Suppressor macrophage treated with lipopolysaccharide for 4 hours (primary cell): ENCODE data around the gene PCDHGB5.
"Not testable (repeated sequence)": the region's sequence is repeated elsewhere in the genome, so short reads cannot be mapped to it uniquely, and the experiment has no call there.

Source experiments
- DNase-seq: peaks from one replicate; pipeline ENCODE4 v3.0.0-alpha.2; 2020

The PCDHGB5 gene

GRCh38 chr5:141413540-141414069 is 15.9 kb downstream of the PCDHGB5 start:
- DNase-seq: no peak

DNA sequence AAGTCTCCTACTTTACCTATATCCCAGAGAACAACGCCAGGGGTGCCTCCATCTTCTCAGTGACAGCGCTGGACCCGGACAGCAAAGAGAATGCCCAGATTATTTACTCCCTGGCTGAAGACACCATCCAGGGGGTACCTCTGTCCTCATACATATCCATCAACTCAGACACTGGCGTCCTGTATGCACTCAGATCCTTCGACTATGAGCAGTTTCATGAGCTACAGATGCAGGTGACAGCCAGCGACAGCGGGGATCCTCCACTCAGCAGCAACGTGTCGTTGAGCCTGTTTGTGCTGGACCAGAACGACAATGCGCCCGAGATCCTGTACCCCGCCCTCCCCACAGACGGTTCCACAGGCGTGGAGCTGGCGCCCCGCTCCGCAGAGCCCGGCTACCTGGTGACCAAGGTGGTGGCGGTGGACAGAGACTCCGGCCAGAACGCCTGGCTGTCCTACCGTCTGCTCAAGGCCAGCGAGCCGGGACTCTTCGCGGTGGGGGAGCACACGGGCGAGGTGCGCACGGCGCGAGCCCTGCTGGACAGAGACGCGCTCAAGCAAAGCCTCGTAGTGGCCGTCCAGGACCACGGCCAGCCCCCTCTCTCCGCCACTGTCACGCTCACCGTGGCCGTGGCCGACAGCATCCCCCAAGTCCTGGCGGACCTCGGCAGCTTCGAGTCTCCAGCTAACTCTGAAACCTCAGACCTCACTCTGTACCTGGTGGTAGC is 17.0 kb downstream of the PCDHGB5 start:
- DNase-seq: not testable (repeated sequence)

GRCh38 chr5:141415275-141415618 is 17.5 kb downstream of the PCDHGB5 start:
- not testable (repeated sequence) for DNase-seq

DNA sequence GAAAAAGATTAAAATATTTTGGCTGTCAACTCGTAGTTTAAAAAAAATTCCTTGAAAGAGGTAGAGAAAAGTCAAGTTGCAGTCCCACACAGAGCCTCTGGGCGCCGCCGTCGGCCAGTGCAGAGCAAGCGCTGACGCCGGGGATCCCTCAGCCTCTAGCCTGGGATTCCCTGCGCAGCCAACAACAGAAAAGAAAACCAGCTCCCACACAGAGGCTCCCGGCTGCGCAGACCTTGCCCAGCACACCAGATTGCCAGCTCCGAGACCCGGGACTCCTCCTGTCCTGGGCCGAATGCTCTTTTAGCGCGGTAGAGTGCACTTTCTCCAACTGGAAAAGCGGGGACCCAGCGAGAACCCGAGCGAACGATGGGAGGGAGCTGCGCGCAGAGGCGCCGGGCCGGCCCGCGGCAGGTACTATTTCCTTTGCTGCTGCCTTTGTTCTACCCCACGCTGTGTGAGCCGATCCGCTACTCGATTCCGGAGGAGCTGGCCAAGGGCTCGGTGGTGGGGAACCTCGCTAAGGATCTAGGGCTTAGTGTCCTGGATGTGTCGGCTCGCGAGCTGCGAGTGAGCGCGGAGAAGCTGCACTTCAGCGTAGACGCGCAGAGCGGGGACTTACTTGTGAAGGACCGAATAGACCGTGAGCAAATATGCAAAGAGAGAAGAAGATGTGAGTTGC is 19.9 kb downstream of the PCDHGB5 start, which contains the start of gene PCDHGB7:
TSS of gene PCDHGB7 (plus strand) at position 184 of the 679 bp plus-strand sequence. CDS start at position 367, 183 bp downstream.
- peak; percentile 88 for DNase-seq

DNA sequence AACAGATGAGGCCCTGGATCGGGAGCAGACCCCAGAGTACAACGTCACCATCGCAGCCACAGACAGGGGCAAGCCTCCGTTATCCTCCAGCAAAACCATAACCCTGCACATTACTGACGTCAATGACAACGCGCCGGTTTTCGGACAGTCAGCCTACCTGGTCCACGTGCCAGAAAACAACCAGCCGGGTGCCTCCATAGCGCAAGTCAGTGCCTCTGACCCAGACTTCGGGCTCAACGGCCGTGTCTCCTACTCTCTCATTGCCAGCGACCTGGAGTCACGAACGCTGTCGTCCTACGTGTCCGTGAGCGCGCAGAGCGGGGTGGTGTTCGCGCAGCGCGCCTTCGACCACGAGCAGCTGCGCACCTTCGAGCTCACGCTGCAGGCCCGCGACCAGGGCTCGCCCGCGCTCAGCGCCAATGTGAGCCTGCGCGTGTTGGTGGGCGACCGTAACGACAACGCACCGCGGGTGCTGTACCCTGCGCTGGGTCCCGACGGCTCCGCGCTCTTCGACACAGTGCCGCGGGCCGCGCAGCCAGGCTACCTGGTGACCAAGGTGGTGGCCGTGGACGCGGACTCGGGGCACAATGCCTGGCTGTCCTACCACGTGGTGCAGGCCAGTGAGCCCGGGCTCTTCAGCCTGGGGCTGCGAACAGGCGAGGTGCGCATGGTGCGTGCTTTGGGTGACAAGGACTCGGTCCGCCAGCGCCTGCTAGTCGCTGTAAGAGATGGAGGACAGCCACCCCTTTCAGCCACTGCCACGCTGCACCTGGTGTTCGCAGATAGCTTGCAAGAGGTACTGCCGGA is 21.5 kb downstream of the PCDHGB5 start:
- no peak for DNase-seq

GRCh38 chr5:141420855-141421488 is 23.2 kb downstream of the PCDHGB5 start, which contains the start of gene PCDHGA11:
TSS of gene PCDHGA11 (plus strand) at chr5:141421051. CDS start at chr5:141421228, 177 bp downstream.
- DNase-seq: peak; percentile 82

GRCh38 chr5:141421489-141421855 is 23.7 kb downstream of the PCDHGB5 start:
- DNase-seq: no peak

- no peak for DNase-seq
These were observed 25.1 kb downstream of the PCDHGB5 start for GRCh38 chr5:141422742-141423291.

GRCh38 chr5:141427783-141428426 is 30.2 kb downstream of the PCDHGB5 start:
- no peak for DNase-seq

DNA sequence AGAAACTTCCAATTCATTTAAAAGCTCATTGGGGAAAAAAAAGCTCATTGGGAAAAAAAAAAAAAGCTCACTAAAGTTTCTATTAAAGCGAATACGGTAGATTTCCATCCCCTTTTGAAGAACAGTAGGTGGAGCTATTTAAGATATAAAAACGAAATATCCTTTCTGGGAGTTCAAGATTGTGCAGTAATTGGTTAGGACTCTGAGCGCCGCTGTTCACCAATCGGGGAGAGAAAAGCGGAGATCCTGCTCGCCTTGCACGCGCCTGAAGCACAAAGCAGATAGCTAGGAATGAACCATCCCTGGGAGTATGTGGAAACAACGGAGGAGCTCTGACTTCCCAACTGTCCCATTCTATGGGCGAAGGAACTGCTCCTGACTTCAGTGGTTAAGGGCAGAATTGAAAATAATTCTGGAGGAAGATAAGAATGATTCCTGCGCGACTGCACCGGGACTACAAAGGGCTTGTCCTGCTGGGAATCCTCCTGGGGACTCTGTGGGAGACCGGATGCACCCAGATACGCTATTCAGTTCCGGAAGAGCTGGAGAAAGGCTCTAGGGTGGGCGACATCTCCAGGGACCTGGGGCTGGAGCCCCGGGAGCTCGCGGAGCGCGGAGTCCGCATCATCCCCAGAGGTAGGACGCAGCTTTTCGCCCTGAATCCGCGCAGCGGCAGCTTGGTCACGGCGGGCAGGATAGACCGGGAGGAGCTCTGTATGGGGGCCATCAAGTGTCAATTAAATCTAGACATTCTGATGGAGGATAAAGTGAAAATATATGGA is 32.8 kb downstream of the PCDHGB5 start, which contains the start of gene PCDHGA12:
TSS of gene PCDHGA12 (plus strand) at position 176 of the 782 bp plus-strand sequence. CDS start at position 429, 253 bp downstream.
- peak; percentile 85 for DNase-seq

- peak; percentile 29 for DNase-seq
These were observed 33.5 kb downstream of the PCDHGB5 start for GRCh38 chr5:141431286-141431685.

DNA sequence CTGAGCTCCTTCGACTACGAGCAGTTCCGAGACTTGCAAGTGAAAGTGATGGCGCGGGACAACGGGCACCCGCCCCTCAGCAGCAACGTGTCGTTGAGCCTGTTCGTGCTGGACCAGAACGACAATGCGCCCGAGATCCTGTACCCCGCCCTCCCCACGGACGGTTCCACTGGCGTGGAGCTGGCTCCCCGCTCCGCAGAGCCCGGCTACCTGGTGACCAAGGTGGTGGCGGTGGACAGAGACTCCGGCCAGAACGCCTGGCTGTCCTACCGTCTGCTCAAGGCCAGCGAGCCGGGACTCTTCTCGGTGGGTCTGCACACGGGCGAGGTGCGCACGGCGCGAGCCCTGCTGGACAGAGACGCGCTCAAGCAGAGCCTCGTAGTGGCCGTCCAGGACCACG is 34.6 kb downstream of the PCDHGB5 start:
- not testable (repeated sequence) for DNase-seq

GRCh38 chr5:141432726-141433125 is 35.0 kb downstream of the PCDHGB5 start:
- DNase-seq: not testable (repeated sequence)

DNA sequence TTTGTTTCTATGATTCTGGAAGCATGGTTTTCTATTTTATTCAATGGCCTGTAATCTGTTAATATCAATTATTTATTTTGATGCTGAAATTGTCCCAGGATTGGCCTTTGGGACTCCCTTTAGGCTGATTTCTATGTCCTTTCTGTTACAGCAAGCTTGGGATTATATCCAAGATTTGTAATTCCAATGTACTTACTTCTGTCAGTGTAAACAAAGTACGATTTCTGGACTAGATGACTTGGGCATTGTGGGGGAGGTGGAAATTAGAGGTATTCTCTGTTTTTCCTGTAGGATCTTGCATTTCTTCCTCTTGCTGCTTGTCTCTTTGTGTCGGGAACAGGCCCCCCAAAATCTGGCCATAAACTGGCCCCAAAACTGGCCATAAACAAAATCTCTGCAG is 36.3 kb downstream of the PCDHGB5 start:
- no peak for DNase-seq

GRCh38 chr5:141437221-141437620 is 39.5 kb downstream of the PCDHGB5 start:
- no peak for DNase-seq

GRCh38 chr5:141439411-141440141 is 41.8 kb downstream of the PCDHGB5 start:
- DNase-seq: no peak

GRCh38 chr5:141440341-141440740 is 42.6 kb downstream of the PCDHGB5 start:
- DNase-seq: no peak

DNA sequence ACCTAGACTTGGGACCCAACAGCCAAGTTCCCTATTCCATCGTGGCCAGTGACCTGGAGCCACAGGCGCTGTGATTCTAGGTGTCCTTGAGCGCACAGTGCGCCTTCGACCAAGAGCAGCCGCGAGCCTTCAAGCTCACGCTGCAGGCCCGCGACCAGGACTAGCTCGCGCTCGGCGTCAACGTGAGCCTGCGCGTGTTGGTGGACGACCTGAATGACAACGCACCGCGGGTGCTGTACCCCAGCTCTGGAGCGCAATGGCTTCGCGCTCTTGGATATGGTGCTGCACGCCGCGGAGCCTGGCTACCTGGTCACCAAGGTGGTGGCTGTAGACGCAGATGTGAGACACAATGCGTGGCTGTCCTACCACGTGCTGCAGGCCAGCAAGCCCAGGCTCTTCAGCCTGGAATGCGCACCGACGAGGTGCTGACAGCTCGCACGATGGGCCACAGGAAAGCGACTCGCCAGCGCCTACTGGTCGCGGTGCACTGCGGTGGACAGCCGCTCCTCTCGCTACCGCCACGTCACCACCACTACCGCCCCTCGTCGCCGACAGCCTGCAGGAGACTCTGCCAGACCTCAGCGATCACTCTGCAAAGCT is 43.9 kb downstream of the PCDHGB5 start:
- no peak for DNase-seq
